Erythroblast (primary cell): ENCODE data around the gene PVR.
"Not testable (repeated sequence)": the region's sequence is repeated elsewhere in the genome, so short reads cannot be mapped to it uniquely, and the experiment has no call there.

Experiments used
- DNase-seq, 2 experiments: peaks; one replicate each; lab custom pipeline; 2025; lab: John Stamatoyannopoulos, UW
- GATA1 ChIP-seq: IDR thresholded peaks from 2 replicates; pipeline ENCODE4 v1.6.1; 2011; ENCODE audit warnings: low read depth, mild to moderate bottlenecking, control low read depth, low read length, moderate library complexity
- POLR2A ChIP-seq: IDR thresholded peaks from 2 replicates; pipeline ENCODE4 v1.6.1; 2011; ENCODE audit warnings: mild to moderate bottlenecking, low read length

PVR gene

GRCh38 chr19:44683434-44684210 is 39.9 kb downstream of the PVR start:
- no peak for DNase-seq
- TF ChIP-seq POLR2A (no peak), GATA1 (no peak)

- DNase-seq = not testable (repeated sequence)
These were observed 40.7 kb downstream of the PVR start for GRCh38 chr19:44684396-44684795.

GRCh38 chr19:44684892-44685863 is 41.5 kb downstream of the PVR start:
- TF ChIP-seq POLR2A = no peak

GRCh38 chr19:44685877-44686276 is 42.2 kb downstream of the PVR start:
- TF ChIP-seq POLR2A (no peak), GATA1 (no peak)
- DNase-seq = no peak

More at GRCh38 chr19:44684892-44685863, 41.5 kb downstream of the PVR start:
- no peak for DNase-seq

- DNase-seq = no peak
- no peak for TF ChIP-seq POLR2A
- no peak for TF ChIP-seq GATA1
These were observed 43.2 kb downstream of the PVR start for GRCh38 chr19:44686896-44687295.

- DNase-seq = no peak
- TF ChIP-seq POLR2A (no peak), GATA1 (no peak)
These were observed 44.2 kb downstream of the PVR start for GRCh38 chr19:44687888-44688287.

GRCh38 chr19:44689290-44690130 is 45.8 kb downstream of the PVR start:
- peak; percentile 66 to 85 for DNase-seq
- TF ChIP-seq GATA1 = no peak
- no peak for TF ChIP-seq POLR2A

GRCh38 chr19:44690131-44690440 is 46.4 kb downstream of the PVR start:
- DNase-seq = no peak

GRCh38 chr19:44692379-44692721 is 48.6 kb downstream of the PVR start:
- TF ChIP-seq POLR2A = no peak
- TF ChIP-seq GATA1 = no peak
- DNase-seq = no peak

More at GRCh38 chr19:44690131-44690440, 46.4 kb downstream of the PVR start:
- TF ChIP-seq POLR2A = no peak
- no peak for TF ChIP-seq GATA1

- peak; percentile 24 to 26 for DNase-seq
These were observed 50.5 kb downstream of the PVR start for GRCh38 chr19:44694184-44694579.

GRCh38 chr19:44696939-44697669 is 53.4 kb downstream of the PVR start:
- TF ChIP-seq GATA1 (no peak), POLR2A (no peak)
- DNase-seq = no peak

More at GRCh38 chr19:44694184-44694579, 50.5 kb downstream of the PVR start:
- no peak for TF ChIP-seq POLR2A
- no peak for TF ChIP-seq GATA1

- TF ChIP-seq GATA1 = no peak
- TF ChIP-seq POLR2A = no peak
- DNase-seq = no peak
These were observed 53.9 kb downstream of the PVR start for GRCh38 chr19:44697670-44698034.
